Loucy (cell line): ENCODE measurements around the gene ALKAL2.
A peak's percentile ranks its signal among the peaks of the same experiment; 100 is the strongest.

ENCODE experiments used
- CTCF ChIP-seq: fragments of 200-600 bp; sonication (generic); conservative IDR thresholded peaks from 2 replicates; pipeline ENCODE4 v1.5.1; 2014; ENCODE audit warnings: mild to moderate bottlenecking, antibody characterized with exemption, low read length
- EZH2phosphoT487 ChIP-seq: fragments of 200-600 bp; IDR thresholded peaks from 2 replicates; pipeline ENCODE4 v1.6.1; 2018; ENCODE audit warnings: antibody characterized with exemption, mild to moderate bottlenecking, moderate library complexity, borderline replicate concordance

- peak; percentile 53 for TF ChIP-seq CTCF
- no peak for TF ChIP-seq EZH2phosphoT487
Measured at GRCh38 chr2:274503-274902, 13.4 kb downstream of the ALKAL2 start.
